HG03025 (cell line): ENCODE data around the gene G6PC3.
A peak's percentile ranks its signal among the peaks of the same experiment; 100 is the strongest.

Experiments
- ATAC-seq: cut with Tn5 transposase; IDR thresholded peaks from one replicate; pipeline ENCODE4 v1.9.1; 2021; ENCODE audit warnings: mild to moderate bottlenecking, moderate library complexity; ENCODE audit not compliant: unreplicated experiment, low FRiP score

G6PC3 gene

GRCh38 chr17:44120851-44121605, 50.5 kb downstream of the G6PC3 start:
- ATAC-seq, result no peak

- ATAC-seq, result no peak
Observed at GRCh38 chr17:44121997-44122815, 51.7 kb downstream of the G6PC3 start.

GRCh38 chr17:44122816-44123355, 52.4 kb downstream of the G6PC3 start:
- peak; percentile 24 for ATAC-seq

- peak; percentile 93 for ATAC-seq
Observed at GRCh38 chr17:44123356-44124117, 53.0 kb downstream of the G6PC3 start, which contains the start of gene HDAC5. HDAC5 (minus strand) TSS chr17:44123641; CDS start chr17:44117515, 6,126 bp downstream.

GRCh38 chr17:44124118-44124438, 53.5 kb downstream of the G6PC3 start:
- no peak for ATAC-seq
